Peyer's patch (tissue), 4 donors: ENCODE data around the gene INTS11. TPM values are rescaled to one million over a fixed set of nuclear protein-coding genes. Genes with fewer than 3 reads are reported as not detected.

Experiments used
- DNase-seq, 3 donors: peaks; one replicate each; pipeline ENCODE4 v3.0.0-alpha.2; 2017 to 2019
- H3K27ac ChIP-seq, 4 donors: fragments of 200-600 bp; sonication (generic); one replicate each; pipeline ENCODE4 v1.5.1; 2016 to 2019
- H3K27me3 ChIP-seq, 2 donors: fragments of 200-600 bp; sonication (generic); one replicate each; pipeline ENCODE4 v1.5.1; 2019
- H3K36me3 ChIP-seq, 3 donors: fragments of 200-600 bp; sonication (generic); one replicate each; pipeline ENCODE4 v1.5.1; 2016 to 2019
- H3K4me1 ChIP-seq, 4 donors: fragments of 200-600 bp; sonication (generic); one replicate each; pipeline ENCODE4 v1.5.1; 2016 to 2019
- H3K4me3 ChIP-seq, 4 donors: fragments of 200-600 bp; sonication (generic); 1 replicate in 3 of 4; 2 replicates in 1 of 4; pipeline ENCODE4 v1.5.1; 2016 to 2019; ENCODE audit warnings: mild to moderate bottlenecking in 1 of 4
- H3K9me3 ChIP-seq, 4 donors: fragments of 200-600 bp; sonication (generic); one replicate each; pipeline ENCODE4 v1.5.1; 2016 to 2019; ENCODE audit warnings: mild to moderate bottlenecking in 1 of 4
- POLR2A ChIP-seq, 2 donors: fragments of 450-650 bp; IDR thresholded peaks; one replicate each; pipeline ENCODE4 v1.5.1; 2017; ENCODE audit warnings: antibody characterized with exemption in 2 of 2, mild to moderate bottlenecking in 2 of 2, moderate library complexity in 2 of 2
- total RNA-seq, 4 donors: library from RNA; depleted of rRNA; stranded (reverse); fragments of >200 nt; gene quantifications; one replicate each; pipeline ENCODE4 v1.1.0, GENCODE V29; 2016
- TF ChIP-seq, protein P1 (sequence below), 6 experiments: fragments of 450-650 bp in 4 of 6; fragments of 200-600 bp in 2 of 6; sonication (generic) in 1 of 6; IDR thresholded peaks; one replicate each; pipeline ENCODE4 v1.5.1; 2017 to 2019; ENCODE audit warnings: antibody characterized with exemption in 6 of 6, mild to moderate bottlenecking in 3 of 6, moderate library complexity in 1 of 6

INTS11 gene
- total RNA-seq, 4 donors from 2014 or later: 146 to 359 (median 273) TPM

DNA sequence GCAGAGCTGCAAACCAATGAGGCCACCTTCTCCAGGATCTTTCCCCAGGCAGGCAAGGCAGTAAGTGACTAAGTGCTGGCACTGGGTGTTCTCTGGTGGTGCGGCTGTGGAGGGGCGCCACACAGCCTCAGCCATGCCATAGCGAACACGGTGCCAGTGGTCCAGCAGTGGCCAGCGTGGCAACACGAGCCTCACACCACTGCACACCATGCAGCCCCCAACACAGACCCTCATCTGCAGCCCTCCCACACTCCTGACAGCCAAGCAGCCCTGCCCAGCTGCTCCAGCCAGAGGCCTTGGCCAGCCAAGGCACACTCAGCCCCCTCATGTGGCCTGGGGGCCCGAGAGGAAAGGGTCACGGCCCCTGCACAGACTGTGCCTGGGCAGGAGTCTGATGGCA is 3.0 kb downstream of the INTS11 start:
- peaks cover 0 to 49% (median 28%) of the 10 kb centered on the region in 4 donors for H3K4me1 ChIP-seq
- no peak for DNase-seq
- H3K27ac ChIP-seq: no peak overlapping the region
- no peaks in the 10 kb centered on the region for H3K27me3 ChIP-seq
- H3K4me3 ChIP-seq: no peak overlapping the region
- no peaks in the 10 kb centered on the region for H3K9me3 ChIP-seq
- peaks cover 0 to 35% (median 0%) of the 10 kb centered on the region in 3 donors for H3K36me3 ChIP-seq
- TF ChIP-seq, protein P1, sequence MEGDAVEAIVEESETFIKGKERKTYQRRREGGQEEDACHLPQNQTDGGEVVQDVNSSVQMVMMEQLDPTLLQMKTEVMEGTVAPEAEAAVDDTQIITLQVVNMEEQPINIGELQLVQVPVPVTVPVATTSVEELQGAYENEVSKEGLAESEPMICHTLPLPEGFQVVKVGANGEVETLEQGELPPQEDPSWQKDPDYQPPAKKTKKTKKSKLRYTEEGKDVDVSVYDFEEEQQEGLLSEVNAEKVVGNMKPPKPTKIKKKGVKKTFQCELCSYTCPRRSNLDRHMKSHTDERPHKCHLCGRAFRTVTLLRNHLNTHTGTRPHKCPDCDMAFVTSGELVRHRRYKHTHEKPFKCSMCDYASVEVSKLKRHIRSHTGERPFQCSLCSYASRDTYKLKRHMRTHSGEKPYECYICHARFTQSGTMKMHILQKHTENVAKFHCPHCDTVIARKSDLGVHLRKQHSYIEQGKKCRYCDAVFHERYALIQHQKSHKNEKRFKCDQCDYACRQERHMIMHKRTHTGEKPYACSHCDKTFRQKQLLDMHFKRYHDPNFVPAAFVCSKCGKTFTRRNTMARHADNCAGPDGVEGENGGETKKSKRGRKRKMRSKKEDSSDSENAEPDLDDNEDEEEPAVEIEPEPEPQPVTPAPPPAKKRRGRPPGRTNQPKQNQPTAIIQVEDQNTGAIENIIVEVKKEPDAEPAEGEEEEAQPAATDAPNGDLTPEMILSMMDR (IDR thresholded peaks at IDR 0.05): no peak
- no peak for TF ChIP-seq POLR2A (IDR thresholded peaks at IDR 0.05)

DNA sequence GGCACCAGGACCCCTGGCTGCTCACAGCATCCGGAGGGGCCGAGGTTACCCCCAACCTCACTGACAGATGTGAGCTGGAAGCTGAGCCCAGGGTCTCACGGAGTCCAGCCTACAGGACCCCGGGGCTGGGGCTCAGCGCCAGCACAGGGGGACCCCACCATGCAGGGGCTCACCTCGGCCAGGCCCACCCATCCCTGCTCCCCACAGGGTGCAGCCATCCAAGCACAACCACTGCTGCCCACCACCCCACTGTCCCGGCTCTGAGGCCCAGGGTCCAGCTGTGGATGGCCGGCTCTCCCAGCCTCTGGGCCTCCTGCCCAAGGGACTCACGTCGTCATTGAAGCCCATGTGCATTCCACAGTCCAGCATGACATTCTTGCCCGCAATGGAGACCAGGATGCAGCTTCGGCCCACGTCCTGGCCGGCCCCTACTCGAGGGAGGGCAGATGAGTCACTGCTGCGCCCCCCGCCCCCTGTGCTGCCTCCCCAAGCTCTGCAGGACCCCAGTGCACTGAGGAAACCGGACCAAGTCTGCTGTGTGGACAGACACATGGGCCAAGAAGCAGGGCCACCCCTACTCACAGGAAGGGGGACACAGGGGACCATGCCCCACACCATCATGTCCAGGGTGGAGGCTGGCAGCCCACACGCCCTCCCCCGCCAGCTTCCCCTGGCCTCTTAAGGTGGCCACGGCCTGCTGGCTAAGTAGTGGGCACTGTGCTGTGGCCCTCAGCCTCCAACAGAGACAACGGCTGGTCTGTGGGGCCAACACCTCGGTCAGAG is 3.6 kb downstream of the INTS11 start:
- no peaks in the 10 kb centered on the region for H3K27me3 ChIP-seq
- peaks cover 0 to 42% (median 24%) of the 10 kb centered on the region in 4 donors for H3K4me1 ChIP-seq
- no peaks in the 10 kb centered on the region for H3K9me3 ChIP-seq
- H3K27ac ChIP-seq: no peak overlapping the region
- no peak overlapping the region for H3K4me3 ChIP-seq
- DNase-seq: no peak
- TF ChIP-seq, protein P1 (IDR thresholded peaks at IDR 0.05): no peak
- TF ChIP-seq POLR2A (IDR thresholded peaks at IDR 0.05): no peak
- peaks cover 0 to 36% (median 0%) of the 10 kb centered on the region in 3 donors for H3K36me3 ChIP-seq

DNA sequence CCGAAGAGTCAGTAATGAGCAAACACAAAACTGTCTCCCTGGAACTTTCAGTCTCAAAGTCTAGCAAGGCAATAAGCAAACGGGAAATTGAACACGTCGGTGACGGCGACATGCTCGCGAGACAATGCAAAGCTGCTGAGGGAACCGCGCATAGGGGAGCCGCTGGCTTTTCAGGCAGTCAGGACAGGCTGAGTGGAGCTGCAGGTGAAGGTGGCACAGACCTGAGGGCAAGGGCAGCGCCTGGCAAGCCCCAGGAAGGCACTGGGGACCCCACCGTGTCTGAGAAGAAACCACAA is 4.9 kb downstream of the INTS11 start:
- no peak for TF ChIP-seq POLR2A (IDR thresholded peaks at IDR 0.05)
- TF ChIP-seq, protein P1 (IDR thresholded peaks at IDR 0.05): no peak

DNA sequence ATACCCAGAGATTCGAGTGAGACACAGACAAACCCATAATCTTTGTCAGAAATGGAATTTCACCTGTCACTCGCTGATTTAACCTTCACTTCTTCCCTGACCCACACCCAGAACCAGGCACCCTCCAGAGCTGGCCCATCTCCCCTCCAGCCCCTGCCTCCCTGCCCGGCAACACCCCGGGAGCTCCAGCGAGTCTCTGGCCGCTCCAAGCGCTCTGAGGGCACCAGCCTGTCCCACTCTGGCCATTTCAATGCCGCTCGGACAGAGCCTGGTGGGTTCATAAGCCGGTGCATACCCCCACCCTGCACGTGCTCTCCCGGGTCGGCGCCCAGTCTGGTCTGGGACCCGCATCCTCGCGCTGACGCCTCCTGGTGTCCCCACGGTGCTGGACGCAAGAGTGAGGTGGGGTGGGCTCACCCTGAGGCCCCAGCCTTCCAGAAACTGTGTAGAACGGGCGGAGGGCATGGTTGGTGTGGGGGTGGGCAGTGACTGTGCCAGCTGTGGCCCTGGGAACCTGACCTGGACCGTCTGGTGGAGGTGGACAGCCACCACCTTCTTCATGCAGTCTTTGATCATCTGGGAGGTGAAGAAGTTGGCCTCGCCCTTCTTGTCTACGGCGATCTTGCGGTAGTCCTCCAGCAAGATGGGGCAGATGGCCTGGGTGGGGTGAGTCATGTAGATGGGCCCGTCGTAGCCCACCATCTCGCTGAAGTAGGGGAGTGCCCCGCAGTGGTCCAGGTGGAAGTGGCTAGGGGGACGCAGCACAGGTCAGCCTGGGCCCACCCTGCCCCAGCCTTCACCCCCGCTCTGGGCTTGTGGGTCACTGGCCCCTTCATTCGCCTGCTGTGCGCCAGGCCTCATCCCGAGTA is 5.4 kb downstream of the INTS11 start:
- Histone ChIP-seq H3K4me1 (peaks cover 0 to 33% (median 15%) of the 10 kb centered on the region in 4 donors), H3K27ac (peak overlapping the region in 2 of 4 donors; percentile 18 to 44), H3K36me3 (peaks cover 0 to 50% (median 0%) of the 10 kb centered on the region in 3 donors), H3K27me3 (no peaks in the 10 kb centered on the region), H3K4me3 (no peak overlapping the region), H3K9me3 (no peaks in the 10 kb centered on the region)
- no peak for DNase-seq
- TF ChIP-seq, protein P1 (IDR thresholded peaks at IDR 0.05): no peak
- TF ChIP-seq POLR2A (IDR thresholded peaks at IDR 0.05): no peak

More for the DNA sequence above, 4.9 kb downstream of the INTS11 start:
- DNase-seq: no peak
- H3K9me3 ChIP-seq: no peaks in the 10 kb centered on the region
- H3K4me1 ChIP-seq: peaks cover 0 to 33% (median 15%) of the 10 kb centered on the region in 4 donors
- H3K36me3 ChIP-seq: peaks cover 0 to 44% (median 0%) of the 10 kb centered on the region in 3 donors
- H3K27ac ChIP-seq: no peak overlapping the region
- H3K27me3 ChIP-seq: no peaks in the 10 kb centered on the region
- no peak overlapping the region for H3K4me3 ChIP-seq

DNA sequence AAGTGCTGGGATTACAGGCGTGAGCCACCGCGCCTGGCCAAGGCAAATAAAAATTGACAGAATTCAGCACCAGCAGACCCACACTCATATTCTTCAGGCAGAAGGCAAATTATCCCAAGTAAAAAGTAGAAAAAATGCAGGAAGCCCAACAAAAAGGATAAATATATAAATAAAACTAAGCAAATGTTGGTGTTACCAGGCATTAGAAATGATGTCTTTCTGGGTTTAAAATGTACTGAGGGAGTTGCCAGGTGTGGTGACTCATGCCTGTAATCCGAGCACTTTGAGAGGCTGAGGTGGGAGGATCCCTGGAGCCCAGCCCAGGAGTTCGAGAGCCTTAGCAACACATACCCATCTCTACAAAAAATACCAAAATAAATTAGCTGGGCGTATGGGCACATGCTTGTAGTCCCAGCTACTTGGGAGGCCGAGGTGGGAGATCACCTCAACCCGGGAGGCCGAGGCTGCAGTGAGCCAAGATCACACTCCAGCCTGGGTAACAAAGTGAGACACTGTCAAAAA is 6.3 kb downstream of the INTS11 start:
- Histone ChIP-seq H3K36me3 (peaks cover 0 to 58% (median 0%) of the 10 kb centered on the region in 3 donors), H3K27ac (peak overlapping the region in 2 of 4 donors; percentile 35 to 69)

More for the DNA sequence above, 6.3 kb downstream of the INTS11 start:
- TF ChIP-seq POLR2A (IDR thresholded peaks at IDR 0.05): no peak
- TF ChIP-seq, protein P1 (IDR thresholded peaks at IDR 0.05): no peak
- Histone ChIP-seq H3K4me3 (no peak overlapping the region), H3K27me3 (no peaks in the 10 kb centered on the region), H3K9me3 (no peaks in the 10 kb centered on the region), H3K4me1 (peaks cover 0 to 28% (median 10%) of the 10 kb centered on the region in 4 donors)
- peak; percentile 32 to 85 (median 69) for DNase-seq
